A549 (cell line): ENCODE data around the gene DFFB. TPM values are rescaled to one million over a fixed set of nuclear protein-coding genes. Genes with fewer than 3 reads are reported as not detected.

Experiments used
- ATAC-seq, 2 experiments: fragments of 200-7000 bp in 1 of 2; fragments of >200 bp in 1 of 2; cut with Nextera tagmentation in 1 of 2; cut with Tn5 transposase in 1 of 2; 3 replicates each; pipeline versions ENCODE4 v1.8.0 to v1.9.1; 2018 to 2020; ENCODE audit warnings: mild to moderate bottlenecking in 1 of 2, moderate library complexity in 1 of 2
- CTCF ChIA-PET: fragments of 300-600 bp; sonication (Branson Sonifier 250); formaldehyde crosslinking; extraction: SDS; loops from one replicate; lab custom pipeline; 2021; ENCODE audit warnings: antibody characterized with exemption, inconsistent platforms; lab: Yijun Ruan, JAX
- POLR2A ChIA-PET: fragments of 350-600 bp; formaldehyde crosslinking; extraction: SDS; loops from one replicate; lab custom pipeline; 2021; ENCODE audit warnings: antibody characterized with exemption, inconsistent platforms; lab: Yijun Ruan, JAX
- DNase-seq, 2 experiments: peaks; one replicate each; pipeline versions ENCODE4 v3.0.0 to v3.0.0-alpha.2; 2011 to 2016; ENCODE audit warnings: low read depth in 1 of 2, low spot score in 1 of 2
- FAIRE-seq: peaks from 2 replicates; lab custom pipeline; 2011; peaks lifted over from hg19 to GRCh38; lab: Jason Lieb, UNC
- H3K27ac ChIP-seq, 2 experiments: fragments of >200 bp; sonication (Bioruptor Twin); formaldehyde crosslinking; 3 replicates each; pipeline ENCODE4 v1.5.1; 2016 to 2017
- H3K4me1 ChIP-seq: fragments of >200 bp; sonication (Bioruptor Twin); formaldehyde crosslinking; 3 replicates; pipeline ENCODE4 v1.6.1; 2016
- H3K4me2 ChIP-seq: fragments of >200 bp; sonication (Bioruptor Twin); formaldehyde crosslinking; 3 replicates; pipeline ENCODE4 v1.6.1; 2016
- H3K4me3 ChIP-seq: fragments of >200 bp; sonication (Bioruptor Twin); formaldehyde crosslinking; 3 replicates; pipeline ENCODE4 v1.5.1; 2016
- H3K9me3 ChIP-seq: fragments of >200 bp; sonication (Bioruptor Twin); formaldehyde crosslinking; 3 replicates; pipeline ENCODE4 v1.6.1; 2016
- ATOH8 ChIP-seq: fragments of 250-450 bp; sonication (Bioruptor Pico); IDR thresholded peaks from 2 replicates; pipeline ENCODE4 v1.5.0; 2020; ENCODE audit warnings: low read depth, mild to moderate bottlenecking, moderate library complexity
- CBX2 ChIP-seq: fragments of 200-600 bp; sonication (generic); IDR thresholded peaks from 2 replicates; pipeline ENCODE4 v1.6.1; 2016; ENCODE audit warnings: low read depth, mild to moderate bottlenecking, borderline replicate concordance
- CBX8 ChIP-seq: fragments of 200-600 bp; sonication (generic); IDR thresholded peaks from 2 replicates; pipeline ENCODE4 v1.6.1; 2016
- CEBPB ChIP-seq, 2 experiments: fragments of >200 bp in 1 of 2; sonication (Bioruptor Twin) in 1 of 2; formaldehyde crosslinking in 1 of 2; IDR thresholded peaks; 2 replicates each; pipeline ENCODE4 v1.6.1; 2012 to 2016
- CHD2 ChIP-seq: fragments of 150-350 bp; IDR thresholded peaks from 2 replicates; pipeline ENCODE4 v1.6.1; 2014; ENCODE audit warnings: low read length; ENCODE audit not compliant: partially characterized antibody
- E2F6 ChIP-seq: IDR thresholded peaks from 2 replicates; pipeline ENCODE4 v1.6.1; 2012; ENCODE audit warnings: low read depth, borderline replicate concordance
- EHF ChIP-seq: fragments of 250-450 bp; sonication (Bioruptor Pico); IDR thresholded peaks from 2 replicates; pipeline ENCODE4 v1.5.0; 2020; ENCODE audit warnings: mild to moderate bottlenecking
- EP300 ChIP-seq, 2 experiments: fragments of >200 bp; sonication (Bioruptor Twin); formaldehyde crosslinking; IDR thresholded peaks; 2 replicates in 1 of 2; 3 replicates in 1 of 2; pipeline ENCODE4 v1.6.1; 2016 to 2017
- ESRRA ChIP-seq: fragments of 150-350 bp; IDR thresholded peaks from 2 replicates; pipeline ENCODE4 v1.6.1; 2014; ENCODE audit warnings: mild to moderate bottlenecking, low read length, borderline replicate concordance
- HEYL ChIP-seq: fragments of 250-450 bp; sonication (Bioruptor Pico); IDR thresholded peaks from 2 replicates; pipeline ENCODE4 v1.8.0; 2021; ENCODE audit warnings: mild to moderate bottlenecking, moderate library complexity
- HOXB5 ChIP-seq: fragments of 250-450 bp; sonication (Bioruptor Pico); IDR thresholded peaks from 2 replicates; pipeline ENCODE4 v1.5.0; 2020; ENCODE audit warnings: mild to moderate bottlenecking, moderate library complexity
- JUNB ChIP-seq: fragments of >200 bp; sonication (Bioruptor Twin); formaldehyde crosslinking; IDR thresholded peaks from 2 replicates; pipeline ENCODE4 v1.6.1; 2016
- KDM1A ChIP-seq: fragments of 200-600 bp; sonication (generic); IDR thresholded peaks from 2 replicates; pipeline ENCODE4 v1.6.1; 2016; ENCODE audit warnings: low read depth, mild to moderate bottlenecking
- MAFK ChIP-seq: fragments of 450-650 bp; IDR thresholded peaks from 2 replicates; pipeline ENCODE4 v1.6.1; 2014; ENCODE audit not compliant: partially characterized antibody
- MAX ChIP-seq: IDR thresholded peaks from 2 replicates; pipeline ENCODE4 v1.6.1; 2012
- MAZ ChIP-seq: fragments of 150-350 bp; IDR thresholded peaks from 2 replicates; pipeline ENCODE4 v1.6.1; 2014; ENCODE audit warnings: antibody characterized with exemption, low read depth, low read length, borderline replicate concordance
- MYC ChIP-seq: IDR thresholded peaks from 2 replicates; pipeline ENCODE4 v1.6.1; 2012; ENCODE audit warnings: mild to moderate bottlenecking, inconsistent platforms, low read length, improper control_type of control experiment, borderline replicate concordance
- NFE2L2 ChIP-seq: fragments of 150-350 bp; conservative IDR thresholded peaks from 2 replicates; pipeline ENCODE4 v1.6.1; 2014; ENCODE audit warnings: low read length
- POLR2A ChIP-seq: IDR thresholded peaks from 2 replicates; pipeline ENCODE4 v1.6.1; 2012; ENCODE audit warnings: mild to moderate bottlenecking, low read length
- POLR2AphosphoS2 ChIP-seq: conservative IDR thresholded peaks from 2 replicates; pipeline ENCODE4 v1.6.1; 2012; ENCODE audit warnings: low read length, improper control_type of control experiment, inconsistent platforms
- RARB ChIP-seq: fragments of 250-450 bp; sonication (Bioruptor Pico); IDR thresholded peaks from 2 replicates; pipeline ENCODE4 v1.8.0; 2021; ENCODE audit warnings: mild to moderate bottlenecking, moderate library complexity
- RCOR1 ChIP-seq: fragments of 150-350 bp; IDR thresholded peaks from 2 replicates; pipeline ENCODE4 v1.6.1; 2014; ENCODE audit warnings: antibody characterized with exemption, low read length, low read depth
- SREBF2 ChIP-seq: fragments of 450-650 bp; IDR thresholded peaks from 2 replicates; pipeline ENCODE4 v1.6.1; 2014; ENCODE audit warnings: mild to moderate bottlenecking, moderate library complexity
- ZNF302 ChIP-seq: fragments of 250-450 bp; sonication (Bioruptor Pico); IDR thresholded peaks from 2 replicates; pipeline ENCODE4 v1.9.0; 2021; ENCODE audit warnings: inconsistent platforms, mild to moderate bottlenecking, moderate library complexity
- WGBS: methylation state at CpG from one replicate; pipeline ENCODE4 v1.1.6; 2017; ENCODE audit errors: missing lambda C conversion rate; 5-methylcytosine and 5-hydroxymethylcytosine counted together
- polyA plus RNA-seq, 4 experiments: library from polyadenylated mRNA; depleted of rRNA in 3 of 4; stranded (reverse); fragments of >200 nt; fragmentation: RNase III in 1 of 4; extraction: RNeasy Plus Mini Kit Qiagen cat#74134 plus additional on column Dnase treatment in 1 of 4; gene quantifications; 2 replicates in 3 of 4; 3 replicates in 1 of 4; pipeline ENCODE4 v1.2.3, GENCODE V29; 2011 to 2017
- TF ChIP-seq, protein P1 (sequence below): fragments of >200 bp; sonication (Bioruptor Twin); formaldehyde crosslinking; IDR thresholded peaks from 3 replicates; pipeline ENCODE4 v1.5.1; 2016
- TF ChIP-seq, protein P2 (sequence below): IDR thresholded peaks from 2 replicates; pipeline ENCODE4 v1.6.1; 2012
- TF ChIP-seq, protein P3 (sequence below): fragments of 450-650 bp; IDR thresholded peaks from 2 replicates; pipeline ENCODE4 v1.6.1; 2014; ENCODE audit warnings: antibody characterized with exemption
- TF ChIP-seq, protein P4 (sequence below): fragments of >200 bp; sonication (Bioruptor Twin); formaldehyde crosslinking; IDR thresholded peaks from 3 replicates; pipeline ENCODE4 v1.6.1; 2016

The DFFB gene
- polyA plus RNA-seq, 2 of the 4 experiments (the other 2 are of a cell fraction): 2.5 to 3.7 TPM

- TF ChIP-seq ESRRA: no peak
- no peak for TF ChIP-seq JUNB
Measured at GRCh38 chr1:3850857-3851256, 6.4 kb upstream of the DFFB start (continued).

- TF ChIP-seq, protein P1, sequence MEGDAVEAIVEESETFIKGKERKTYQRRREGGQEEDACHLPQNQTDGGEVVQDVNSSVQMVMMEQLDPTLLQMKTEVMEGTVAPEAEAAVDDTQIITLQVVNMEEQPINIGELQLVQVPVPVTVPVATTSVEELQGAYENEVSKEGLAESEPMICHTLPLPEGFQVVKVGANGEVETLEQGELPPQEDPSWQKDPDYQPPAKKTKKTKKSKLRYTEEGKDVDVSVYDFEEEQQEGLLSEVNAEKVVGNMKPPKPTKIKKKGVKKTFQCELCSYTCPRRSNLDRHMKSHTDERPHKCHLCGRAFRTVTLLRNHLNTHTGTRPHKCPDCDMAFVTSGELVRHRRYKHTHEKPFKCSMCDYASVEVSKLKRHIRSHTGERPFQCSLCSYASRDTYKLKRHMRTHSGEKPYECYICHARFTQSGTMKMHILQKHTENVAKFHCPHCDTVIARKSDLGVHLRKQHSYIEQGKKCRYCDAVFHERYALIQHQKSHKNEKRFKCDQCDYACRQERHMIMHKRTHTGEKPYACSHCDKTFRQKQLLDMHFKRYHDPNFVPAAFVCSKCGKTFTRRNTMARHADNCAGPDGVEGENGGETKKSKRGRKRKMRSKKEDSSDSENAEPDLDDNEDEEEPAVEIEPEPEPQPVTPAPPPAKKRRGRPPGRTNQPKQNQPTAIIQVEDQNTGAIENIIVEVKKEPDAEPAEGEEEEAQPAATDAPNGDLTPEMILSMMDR: no peak
- TF ChIP-seq HEYL (CRISPR knock-in tag) (no peak), KDM1A (no peak), MYC (no peak), ATOH8 (CRISPR knock-in tag) (no peak), MAZ (no peak), SREBF2 (no peak), MAFK (no peak), E2F6 (no peak), ZNF302 (no peak), CBX2 (no peak), EP300 (IDR thresholded peaks at IDR 0.05) (no peak), CEBPB (IDR thresholded peaks at IDR 0.05) (no peak), CHD2 (no peak)
- TF ChIP-seq, protein P2, sequence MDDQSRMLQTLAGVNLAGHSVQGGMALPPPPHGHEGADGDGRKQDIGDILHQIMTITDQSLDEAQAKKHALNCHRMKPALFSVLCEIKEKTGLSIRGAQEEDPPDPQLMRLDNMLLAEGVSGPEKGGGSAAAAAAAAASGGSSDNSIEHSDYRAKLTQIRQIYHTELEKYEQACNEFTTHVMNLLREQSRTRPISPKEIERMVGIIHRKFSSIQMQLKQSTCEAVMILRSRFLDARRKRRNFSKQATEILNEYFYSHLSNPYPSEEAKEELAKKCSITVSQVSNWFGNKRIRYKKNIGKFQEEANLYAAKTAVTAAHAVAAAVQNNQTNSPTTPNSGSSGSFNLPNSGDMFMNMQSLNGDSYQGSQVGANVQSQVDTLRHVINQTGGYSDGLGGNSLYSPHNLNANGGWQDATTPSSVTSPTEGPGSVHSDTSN: no peak
- TF ChIP-seq, all 56 proteins: peak for 0
- Histone ChIP-seq H3K27ac (no peak overlapping the region), H3K4me2 (no peak overlapping the region), H3K9me3 (no peaks in the 10 kb centered on the region), H3K4me1 (peaks cover 4% of the 10 kb centered on the region; the same call in 1 of the 3 replicates), H3K4me3 (no peak overlapping the region)
- 94% methylated on average over 6 of the region's 6 CpGs for WGBS
- DNase-seq (no peak), FAIRE-seq (no peak), ATAC-seq (no peak)
- CTCF ChIA-PET: no interaction called here
- POLR2A ChIA-PET: no interaction called here
Measured at GRCh38 chr1:3851292-3851691, 6.0 kb upstream of the DFFB start.

GRCh38 chr1:3852091-3852490 lies 5.2 kb upstream of the DFFB start:
- Histone ChIP-seq H3K4me3 (no peak overlapping the region), H3K4me1 (peaks cover 4% of the 10 kb centered on the region; the same call in 1 of the 3 replicates), H3K4me2 (no peak overlapping the region), H3K27ac (no peak overlapping the region), H3K9me3 (no peaks in the 10 kb centered on the region)
- FAIRE-seq (no peak), DNase-seq (no peak), ATAC-seq (no peak)
- POLR2A ChIA-PET: no interaction called here
- CTCF ChIA-PET: no interaction called here
- 79% methylated on average over 10 of the region's 12 CpGs for WGBS
- TF ChIP-seq E2F6 (no peak), CBX8 (no peak), POLR2AphosphoS2 (no peak), CEBPB (IDR thresholded peaks at IDR 0.05) (no peak), HOXB5 (no peak), MAFK (no peak), RARB (no peak), EHF (no peak), NFE2L2 (no peak), POLR2A (no peak), CHD2 (no peak), RCOR1 (no peak), MAX (no peak), SREBF2 (no peak), KDM1A (no peak)
- TF ChIP-seq, protein P3, sequence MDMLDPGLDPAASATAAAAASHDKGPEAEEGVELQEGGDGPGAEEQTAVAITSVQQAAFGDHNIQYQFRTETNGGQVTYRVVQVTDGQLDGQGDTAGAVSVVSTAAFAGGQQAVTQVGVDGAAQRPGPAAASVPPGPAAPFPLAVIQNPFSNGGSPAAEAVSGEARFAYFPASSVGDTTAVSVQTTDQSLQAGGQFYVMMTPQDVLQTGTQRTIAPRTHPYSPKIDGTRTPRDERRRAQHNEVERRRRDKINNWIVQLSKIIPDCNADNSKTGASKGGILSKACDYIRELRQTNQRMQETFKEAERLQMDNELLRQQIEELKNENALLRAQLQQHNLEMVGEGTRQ: no peak
- TF ChIP-seq, protein P4, sequence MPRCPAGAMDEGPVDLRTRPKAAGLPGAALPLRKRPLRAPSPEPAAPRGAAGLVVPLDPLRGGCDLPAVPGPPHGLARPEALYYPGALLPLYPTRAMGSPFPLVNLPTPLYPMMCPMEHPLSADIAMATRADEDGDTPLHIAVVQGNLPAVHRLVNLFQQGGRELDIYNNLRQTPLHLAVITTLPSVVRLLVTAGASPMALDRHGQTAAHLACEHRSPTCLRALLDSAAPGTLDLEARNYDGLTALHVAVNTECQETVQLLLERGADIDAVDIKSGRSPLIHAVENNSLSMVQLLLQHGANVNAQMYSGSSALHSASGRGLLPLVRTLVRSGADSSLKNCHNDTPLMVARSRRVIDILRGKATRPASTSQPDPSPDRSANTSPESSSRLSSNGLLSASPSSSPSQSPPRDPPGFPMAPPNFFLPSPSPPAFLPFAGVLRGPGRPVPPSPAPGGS: no peak
- TF ChIP-seq, protein P1: no peak
